Measurements from ENCODE around the gene RELT.

Gene RELT

DNA sequence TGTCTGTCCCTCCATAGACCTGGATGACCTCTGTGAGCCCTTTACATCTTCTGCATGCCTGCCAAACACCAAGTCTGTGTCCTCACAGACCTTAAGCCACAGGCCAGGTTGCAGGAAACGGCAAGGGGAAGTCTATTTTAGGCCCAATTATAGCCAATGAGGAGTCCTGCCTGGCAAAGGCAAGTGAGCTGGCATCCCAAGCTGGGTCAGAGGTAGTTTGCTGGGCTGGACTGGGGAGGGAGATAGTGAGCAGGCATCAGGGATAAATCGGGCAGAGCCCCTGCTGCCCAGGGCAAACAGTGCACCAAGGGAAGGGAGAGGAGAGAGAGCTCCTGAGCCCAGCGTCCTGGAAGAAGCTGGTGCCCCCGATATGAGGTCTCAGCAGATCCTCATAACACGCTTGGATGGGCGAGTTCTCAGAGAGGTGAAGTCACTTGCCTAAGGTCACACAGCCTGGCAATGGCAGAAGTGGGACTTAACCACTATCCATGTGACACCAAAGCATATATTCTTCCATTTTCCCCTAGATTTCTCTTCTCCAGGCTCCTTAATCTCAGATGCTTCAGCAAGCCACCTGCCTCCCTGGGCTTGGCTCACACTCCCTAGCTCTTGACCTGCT is 3.7 kb upstream of the RELT start:
- peaks cover 13% of the 10 kb centered on the region for H3K36me3 ChIP-seq (ENCODE audit: insufficient read depth, low read length)
- H2AFZ ChIP-seq (ENCODE audit: low read depth, low read length), result no peak overlapping the region
- no peak overlapping the region for H3K4me3 ChIP-seq (ENCODE audit: low read length)
- H3K4me1 ChIP-seq (ENCODE audit: insufficient read depth, low read length), result peaks cover 5% of the 10 kb centered on the region
- no peaks in the 10 kb centered on the region for H3K9me3 ChIP-seq (ENCODE audit: low read length)
- H3K27me3 ChIP-seq (ENCODE audit: insufficient read depth, low read length), result no peaks in the 10 kb centered on the region

DNA sequence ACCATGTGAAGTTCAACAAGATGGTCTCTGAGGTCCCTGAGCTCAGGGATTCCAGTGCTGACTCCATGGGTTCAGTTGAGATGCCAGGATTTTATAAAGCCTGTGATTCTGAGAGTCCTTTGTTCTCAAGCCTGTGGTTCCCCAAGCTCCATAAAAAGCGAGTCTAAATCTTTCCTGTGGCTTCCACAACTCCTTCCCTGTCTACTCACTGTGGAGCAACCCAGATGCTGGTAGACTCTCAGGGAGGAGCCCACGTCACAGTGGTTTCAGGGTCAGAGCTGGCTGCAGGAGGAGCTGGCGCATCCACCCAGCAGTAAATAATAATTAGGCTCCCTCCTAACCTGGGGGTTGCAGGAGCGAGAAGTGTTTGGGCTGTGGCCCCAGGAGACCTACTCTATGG is 2.0 kb upstream of the RELT start:
- H3K27me3 ChIP-seq (ENCODE audit: insufficient read depth, low read length), result no peaks in the 10 kb centered on the region
- H3K4me1 ChIP-seq (ENCODE audit: insufficient read depth, low read length), result peaks cover 9% of the 10 kb centered on the region
- H3K9me3 ChIP-seq (ENCODE audit: low read length), result no peaks in the 10 kb centered on the region
- peaks cover 2% of the 10 kb centered on the region for H3K36me3 ChIP-seq (ENCODE audit: insufficient read depth, low read length)
- no peak overlapping the region for H2AFZ ChIP-seq (ENCODE audit: low read depth, low read length)
- H3K4me3 ChIP-seq (ENCODE audit: low read length), result no peak overlapping the region

GRCh38 chr11:73375830-73376159 is 404 bp upstream of the RELT start:
- H3K27me3 ChIP-seq (ENCODE audit: insufficient read depth, low read length), result no peaks in the 10 kb centered on the region
- no peaks in the 10 kb centered on the region for H3K36me3 ChIP-seq (ENCODE audit: insufficient read depth, low read length)
- peaks cover 9% of the 10 kb centered on the region for H3K4me1 ChIP-seq (ENCODE audit: insufficient read depth, low read length)
- H2AFZ ChIP-seq (ENCODE audit: low read depth, low read length), result peak overlapping the region; percentile 56
- H3K9me3 ChIP-seq (ENCODE audit: low read length), result no peaks in the 10 kb centered on the region
- H3K4me3 ChIP-seq (ENCODE audit: low read length), result peak overlapping the region; percentile 58

GRCh38 chr11:73376803-73377629 is 817 bp downstream of the RELT start:
- Histone ChIP-seq H3K27me3 (ENCODE audit: insufficient read depth, low read length) (no peaks in the 10 kb centered on the region), H3K36me3 (ENCODE audit: insufficient read depth, low read length) (no peaks in the 10 kb centered on the region), H3K4me3 (ENCODE audit: low read length) (peak overlapping the region; percentile 58), H2AFZ (ENCODE audit: low read depth, low read length) (peak overlapping the region; percentile 50), H3K4me1 (ENCODE audit: insufficient read depth, low read length) (peaks cover 9% of the 10 kb centered on the region), H3K9me3 (ENCODE audit: low read length) (no peaks in the 10 kb centered on the region)

DNA sequence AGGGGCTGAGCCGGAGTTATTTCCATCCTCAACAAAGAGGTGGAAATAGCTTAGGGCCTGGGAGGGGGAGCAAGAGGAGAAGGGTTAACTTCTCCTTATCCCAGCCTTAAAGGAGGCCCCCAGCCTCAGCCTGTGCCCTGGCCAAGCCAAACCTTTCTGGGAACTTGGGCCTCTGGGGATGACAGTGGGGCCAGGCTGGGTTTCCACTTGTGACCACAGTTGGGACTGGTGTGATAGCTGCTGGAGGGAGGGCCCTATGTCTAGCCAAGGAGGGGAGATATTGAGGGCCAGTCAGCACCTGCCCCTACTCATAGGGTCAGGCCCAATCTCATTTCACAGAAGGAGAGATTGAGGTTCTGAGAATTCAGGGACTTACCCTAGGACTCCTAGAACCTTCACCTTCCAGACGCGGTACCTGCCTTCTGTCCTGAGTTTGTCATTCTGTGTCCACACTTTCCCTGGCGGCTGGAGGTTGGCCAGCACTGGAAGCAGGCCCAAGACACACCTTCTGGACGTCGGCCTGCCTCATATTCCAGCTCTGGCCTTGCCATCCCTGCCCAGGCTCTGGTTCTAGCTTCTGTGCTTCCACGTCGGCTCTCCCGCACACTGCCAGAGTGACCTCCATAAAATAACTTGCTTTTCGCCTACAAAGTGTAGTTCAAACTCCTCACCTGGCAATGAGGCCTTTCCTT is 3.1 kb downstream of the RELT start:
- peaks cover 24% of the 10 kb centered on the region for H3K4me1 ChIP-seq (ENCODE audit: insufficient read depth, low read length)

GRCh38 chr11:73380331-73380730 is 4.1 kb downstream of the RELT start:
- no peaks in the 10 kb centered on the region for H3K36me3 ChIP-seq (ENCODE audit: insufficient read depth, low read length)
- no peak overlapping the region for H3K4me3 ChIP-seq (ENCODE audit: low read length)
- no peak overlapping the region for H2AFZ ChIP-seq (ENCODE audit: low read depth, low read length)
- peaks cover 24% of the 10 kb centered on the region for H3K4me1 ChIP-seq (ENCODE audit: insufficient read depth, low read length)
- H3K9me3 ChIP-seq (ENCODE audit: low read length), result no peaks in the 10 kb centered on the region
- no peaks in the 10 kb centered on the region for H3K27me3 ChIP-seq (ENCODE audit: insufficient read depth, low read length)

More for the DNA sequence above, 3.1 kb downstream of the RELT start:
- no peaks in the 10 kb centered on the region for H3K9me3 ChIP-seq (ENCODE audit: low read length)
- no peak overlapping the region for H3K4me3 ChIP-seq (ENCODE audit: low read length)
- no peaks in the 10 kb centered on the region for H3K27me3 ChIP-seq (ENCODE audit: insufficient read depth, low read length)
- H2AFZ ChIP-seq (ENCODE audit: low read depth, low read length), result no peak overlapping the region
- no peaks in the 10 kb centered on the region for H3K36me3 ChIP-seq (ENCODE audit: insufficient read depth, low read length)

- peaks cover 25% of the 10 kb centered on the region for H3K4me1 ChIP-seq (ENCODE audit: insufficient read depth, low read length)
- H3K36me3 ChIP-seq (ENCODE audit: insufficient read depth, low read length), result no peaks in the 10 kb centered on the region
- no peaks in the 10 kb centered on the region for H3K9me3 ChIP-seq (ENCODE audit: low read length)
- no peak overlapping the region for H3K4me3 ChIP-seq (ENCODE audit: low read length)
- no peaks in the 10 kb centered on the region for H3K27me3 ChIP-seq (ENCODE audit: insufficient read depth, low read length)
- H2AFZ ChIP-seq (ENCODE audit: low read depth, low read length), result no peak overlapping the region
Measured at GRCh38 chr11:73380897-73381410, 4.8 kb downstream of the RELT start.

DNA sequence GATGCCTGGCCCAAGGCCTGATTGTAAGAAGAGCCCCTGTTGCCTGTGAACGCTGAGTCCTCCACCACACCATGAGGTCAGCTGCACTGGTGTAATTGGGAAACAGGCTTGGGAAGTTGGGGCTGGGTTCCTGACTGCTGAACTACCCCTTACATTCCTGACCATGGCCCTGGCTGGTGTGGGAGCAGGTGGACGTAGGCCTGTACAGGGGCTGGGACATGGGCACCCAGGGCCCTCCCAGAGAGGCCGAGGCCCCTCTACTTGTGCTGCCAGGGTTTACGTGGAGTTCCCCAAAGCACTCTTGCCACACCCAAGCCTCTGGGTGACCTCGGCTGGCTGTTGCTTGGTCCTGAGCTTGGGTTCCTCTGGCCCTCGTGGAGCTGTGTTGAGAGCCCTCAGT is 5.4 kb downstream of the RELT start:
- no peaks in the 10 kb centered on the region for H3K36me3 ChIP-seq (ENCODE audit: insufficient read depth, low read length)
- H3K9me3 ChIP-seq (ENCODE audit: low read length), result no peaks in the 10 kb centered on the region
- no peaks in the 10 kb centered on the region for H3K27me3 ChIP-seq (ENCODE audit: insufficient read depth, low read length)
- H2AFZ ChIP-seq (ENCODE audit: low read depth, low read length), result no peak overlapping the region
- H3K4me1 ChIP-seq (ENCODE audit: insufficient read depth, low read length), result peaks cover 28% of the 10 kb centered on the region
- no peak overlapping the region for H3K4me3 ChIP-seq (ENCODE audit: low read length)

DNA sequence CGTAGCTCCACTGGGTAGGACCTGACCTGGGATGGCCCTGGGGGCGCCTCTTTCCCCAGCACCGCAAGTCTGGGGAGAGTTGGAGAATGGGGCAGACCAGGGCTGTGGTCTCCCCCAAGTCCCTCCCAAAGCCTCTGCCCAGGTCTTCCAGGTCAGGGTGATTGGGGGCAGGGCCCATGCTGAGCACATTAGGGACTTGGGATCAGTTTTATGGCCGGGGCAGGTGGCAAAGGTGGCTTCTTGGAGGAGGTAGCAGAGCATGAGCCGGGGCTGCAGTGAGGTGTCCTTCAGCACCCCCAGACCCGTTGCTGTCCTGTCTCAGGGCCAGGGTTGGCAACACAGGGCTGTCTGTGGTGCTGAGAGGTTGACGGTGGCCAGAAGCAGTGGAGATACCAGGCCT is 6.0 kb downstream of the RELT start:
- H3K36me3 ChIP-seq (ENCODE audit: insufficient read depth, low read length), result no peaks in the 10 kb centered on the region
- H3K9me3 ChIP-seq (ENCODE audit: low read length), result no peaks in the 10 kb centered on the region
- H3K4me1 ChIP-seq (ENCODE audit: insufficient read depth, low read length), result peaks cover 26% of the 10 kb centered on the region
- H3K27me3 ChIP-seq (ENCODE audit: insufficient read depth, low read length), result no peaks in the 10 kb centered on the region
- no peak overlapping the region for H3K4me3 ChIP-seq (ENCODE audit: low read length)
- no peak overlapping the region for H2AFZ ChIP-seq (ENCODE audit: low read depth, low read length)

GRCh38 chr11:73382747-73383146 is 6.5 kb downstream of the RELT start:
- Histone ChIP-seq H2AFZ (ENCODE audit: low read depth, low read length) (no peak overlapping the region), H3K4me3 (ENCODE audit: low read length) (no peak overlapping the region), H3K36me3 (ENCODE audit: insufficient read depth, low read length) (no peaks in the 10 kb centered on the region)

GRCh38 chr11:73383249-73384124 is 7.3 kb downstream of the RELT start:
- Histone ChIP-seq H3K27me3 (ENCODE audit: insufficient read depth, low read length) (no peaks in the 10 kb centered on the region), H3K9me3 (ENCODE audit: low read length) (no peaks in the 10 kb centered on the region), H3K4me3 (ENCODE audit: low read length) (no peak overlapping the region), H3K4me1 (ENCODE audit: insufficient read depth, low read length) (peaks cover 19% of the 10 kb centered on the region), H3K36me3 (ENCODE audit: insufficient read depth, low read length) (no peaks in the 10 kb centered on the region), H2AFZ (ENCODE audit: low read depth, low read length) (no peak overlapping the region)

More at GRCh38 chr11:73382747-73383146, 6.5 kb downstream of the RELT start:
- Histone ChIP-seq H3K9me3 (ENCODE audit: low read length) (no peaks in the 10 kb centered on the region), H3K27me3 (ENCODE audit: insufficient read depth, low read length) (no peaks in the 10 kb centered on the region), H3K4me1 (ENCODE audit: insufficient read depth, low read length) (peaks cover 20% of the 10 kb centered on the region)

GRCh38 chr11:73384125-73384441 is 7.9 kb downstream of the RELT start:
- peaks cover 19% of the 10 kb centered on the region for H3K4me1 ChIP-seq (ENCODE audit: insufficient read depth, low read length)
- no peak overlapping the region for H3K4me3 ChIP-seq (ENCODE audit: low read length)
- H3K36me3 ChIP-seq (ENCODE audit: insufficient read depth, low read length), result no peaks in the 10 kb centered on the region
- no peak overlapping the region for H2AFZ ChIP-seq (ENCODE audit: low read depth, low read length)
- H3K27me3 ChIP-seq (ENCODE audit: insufficient read depth, low read length), result no peaks in the 10 kb centered on the region
- no peaks in the 10 kb centered on the region for H3K9me3 ChIP-seq (ENCODE audit: low read length)

GRCh38 chr11:73384531-73384871 is 8.3 kb downstream of the RELT start:
- Histone ChIP-seq H2AFZ (ENCODE audit: low read depth, low read length) (no peak overlapping the region), H3K9me3 (ENCODE audit: low read length) (no peaks in the 10 kb centered on the region), H3K27me3 (ENCODE audit: insufficient read depth, low read length) (no peaks in the 10 kb centered on the region), H3K4me1 (ENCODE audit: insufficient read depth, low read length) (peaks cover 19% of the 10 kb centered on the region), H3K4me3 (ENCODE audit: low read length) (no peak overlapping the region), H3K36me3 (ENCODE audit: insufficient read depth, low read length) (no peaks in the 10 kb centered on the region)
